Fibroblast of pulmonary artery (primary cell): ENCODE measurements around the gene MSMP.
A peak's percentile ranks its signal among the peaks of the same experiment; 100 is the strongest.

ENCODE experiments used
- DNase-seq: peaks from one replicate; pipeline ENCODE4 v3.0.0-alpha.2; 2010; ENCODE audit warnings: low read depth
- H3K4me3 ChIP-seq: replicated peaks from 2 replicates; pipeline ENCODE4 v1.5.1; 2011; ENCODE audit warnings: low read depth, mild to moderate bottlenecking, control low read depth, low read length, moderate library complexity
- TF ChIP-seq, protein P1 (sequence below): IDR thresholded peaks from 2 replicates; pipeline ENCODE4 v1.5.1; 2011; ENCODE audit warnings: mild to moderate bottlenecking, control low read depth, low read length, inconsistent platforms; ENCODE audit errors: missing control alignments

The MSMP gene

DNA sequence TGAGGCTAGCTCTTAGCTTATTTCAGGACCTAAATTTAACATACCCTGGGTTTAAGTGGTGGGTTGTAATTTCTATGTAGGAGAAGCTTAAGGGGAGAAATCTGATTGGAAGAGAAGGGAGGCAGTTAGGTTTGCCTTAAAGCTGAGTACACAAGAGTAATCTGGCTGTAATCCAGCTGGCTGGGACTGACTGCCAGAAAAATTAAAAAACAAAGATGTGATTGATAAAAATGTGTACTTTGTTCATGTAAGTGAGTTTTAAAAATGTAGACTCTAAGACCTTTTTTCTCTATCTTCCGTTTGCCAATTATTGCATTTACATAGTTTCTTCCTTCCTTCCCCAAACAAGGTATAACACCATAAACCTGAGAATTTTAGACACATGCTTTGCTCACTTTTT, 17.5 kb upstream of the MSMP start:
- peak; percentile 57 for DNase-seq
- H3K4me3 ChIP-seq, result no peak overlapping the region
- TF ChIP-seq, protein P1, sequence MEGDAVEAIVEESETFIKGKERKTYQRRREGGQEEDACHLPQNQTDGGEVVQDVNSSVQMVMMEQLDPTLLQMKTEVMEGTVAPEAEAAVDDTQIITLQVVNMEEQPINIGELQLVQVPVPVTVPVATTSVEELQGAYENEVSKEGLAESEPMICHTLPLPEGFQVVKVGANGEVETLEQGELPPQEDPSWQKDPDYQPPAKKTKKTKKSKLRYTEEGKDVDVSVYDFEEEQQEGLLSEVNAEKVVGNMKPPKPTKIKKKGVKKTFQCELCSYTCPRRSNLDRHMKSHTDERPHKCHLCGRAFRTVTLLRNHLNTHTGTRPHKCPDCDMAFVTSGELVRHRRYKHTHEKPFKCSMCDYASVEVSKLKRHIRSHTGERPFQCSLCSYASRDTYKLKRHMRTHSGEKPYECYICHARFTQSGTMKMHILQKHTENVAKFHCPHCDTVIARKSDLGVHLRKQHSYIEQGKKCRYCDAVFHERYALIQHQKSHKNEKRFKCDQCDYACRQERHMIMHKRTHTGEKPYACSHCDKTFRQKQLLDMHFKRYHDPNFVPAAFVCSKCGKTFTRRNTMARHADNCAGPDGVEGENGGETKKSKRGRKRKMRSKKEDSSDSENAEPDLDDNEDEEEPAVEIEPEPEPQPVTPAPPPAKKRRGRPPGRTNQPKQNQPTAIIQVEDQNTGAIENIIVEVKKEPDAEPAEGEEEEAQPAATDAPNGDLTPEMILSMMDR, result no peak

- no peak for DNase-seq
- H3K4me3 ChIP-seq, result no peak overlapping the region
- TF ChIP-seq, protein P1, result no peak
These were observed 17.0 kb upstream of the MSMP start for GRCh38 chr9:35771075-35771433.

DNA sequence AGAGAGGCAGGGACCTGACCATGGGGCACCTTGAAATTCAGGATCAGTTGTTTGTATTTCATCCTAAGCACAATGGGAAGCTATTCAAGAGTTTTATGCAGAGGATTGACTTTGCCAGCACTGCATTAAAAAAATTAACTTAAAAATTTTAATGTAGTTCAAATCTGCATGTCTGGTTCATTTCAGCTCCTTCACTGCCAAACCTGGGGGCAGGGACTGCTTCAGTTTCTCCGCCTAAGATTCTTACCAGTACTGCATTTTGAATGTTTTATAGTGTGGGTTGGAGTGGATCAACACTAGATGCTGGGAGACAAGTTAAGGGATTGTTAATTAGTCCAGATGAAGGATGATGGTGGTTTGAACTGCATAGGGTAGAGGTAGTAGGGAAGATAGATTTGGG, 15.7 kb upstream of the MSMP start:
- H3K4me3 ChIP-seq, result no peak overlapping the region
- DNase-seq, result no peak
- TF ChIP-seq, protein P1, result no peak

DNA sequence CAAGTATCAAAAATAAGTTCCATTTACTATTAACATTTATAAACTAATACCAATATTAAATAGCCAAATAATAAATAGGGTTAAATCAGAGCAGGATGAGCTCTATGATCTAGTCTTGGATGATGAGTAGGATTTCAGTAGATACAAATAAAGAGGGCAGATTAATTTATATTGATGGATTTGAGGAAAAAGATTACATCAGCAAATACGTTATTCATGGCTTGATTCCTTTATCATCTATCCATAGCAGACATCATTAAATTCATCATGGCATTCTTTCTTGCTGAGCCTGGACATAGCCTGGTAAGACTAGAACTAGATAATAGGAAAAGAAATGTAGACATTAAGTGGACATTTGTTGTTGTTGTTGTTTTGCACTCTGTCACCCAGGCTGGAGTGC, 13.4 kb upstream of the MSMP start:
- DNase-seq, result no peak
- TF ChIP-seq, protein P1, result no peak
- no peak overlapping the region for H3K4me3 ChIP-seq

GRCh38 chr9:35766997-35767396, 12.9 kb upstream of the MSMP start:
- no peak overlapping the region for H3K4me3 ChIP-seq
- no peak for DNase-seq
- TF ChIP-seq, protein P1, result no peak

- H3K4me3 ChIP-seq, result no peak overlapping the region
- TF ChIP-seq, protein P1, result no peak
- DNase-seq, result no peak
These were observed 9.7 kb upstream of the MSMP start for GRCh38 chr9:35763803-35764202.

GRCh38 chr9:35763181-35763580, 9.1 kb upstream of the MSMP start:
- H3K4me3 ChIP-seq, result no peak overlapping the region
- TF ChIP-seq, protein P1, result no peak
- no peak for DNase-seq
